H9 (cell line): ENCODE data around the gene FBRSL1. TPM values are rescaled to one million over a fixed set of nuclear protein-coding genes. Genes with fewer than 3 reads are reported as not detected.

Experiments used
- DNase-seq: peaks from one replicate; pipeline ENCODE4 v3.0.0-alpha.2; 2017
- H2AFZ ChIP-seq: one replicate; pipeline ENCODE4 v1.6.1; 2013; ENCODE audit warnings: mild to moderate bottlenecking, low read length, control low read depth, moderate library complexity
- H2AK5ac ChIP-seq: 2 replicates; pipeline ENCODE4 v1.6.1; 2013; ENCODE audit warnings: low read length, control low read depth, mixed read lengths; ENCODE audit not compliant: insufficient read length
- H2BK120ac ChIP-seq: one replicate; pipeline ENCODE4 v1.6.1; 2013; ENCODE audit warnings: low read depth, mild to moderate bottlenecking, low read length, control low read depth, inconsistent platforms; ENCODE audit not compliant: poor library complexity, severe bottlenecking
- H2BK12ac ChIP-seq: 2 replicates; pipeline ENCODE4 v1.6.1; 2013; ENCODE audit warnings: low read length, control low read depth, mixed read lengths, low read depth; ENCODE audit not compliant: insufficient read length
- H2BK15ac ChIP-seq: 2 replicates; pipeline ENCODE4 v1.6.1; 2013; ENCODE audit warnings: low read depth, low read length, control low read depth
- H2BK20ac ChIP-seq: one replicate; pipeline ENCODE4 v1.6.1; 2013; ENCODE audit warnings: low read depth, mild to moderate bottlenecking, low read length, control low read depth, inconsistent platforms; ENCODE audit not compliant: poor library complexity, severe bottlenecking
- H2BK5ac ChIP-seq: 2 replicates; pipeline ENCODE4 v1.6.1; 2013; ENCODE audit warnings: low read length, control low read depth, mixed read lengths; ENCODE audit not compliant: insufficient read length
- H3K14ac ChIP-seq: 2 replicates; pipeline ENCODE4 v1.6.1; 2013; ENCODE audit warnings: low read length, control low read depth; ENCODE audit not compliant: insufficient read depth
- H3K18ac ChIP-seq: 2 replicates; pipeline ENCODE4 v1.6.1; 2013; ENCODE audit warnings: low read depth, mild to moderate bottlenecking, mixed read lengths, low read length, control low read depth; ENCODE audit not compliant: insufficient read length
- H3K23ac ChIP-seq: 2 replicates; pipeline ENCODE4 v1.6.1; 2013; ENCODE audit warnings: low read length, control low read depth, mixed read lengths, low read depth; ENCODE audit not compliant: insufficient read length
- H3K23me2 ChIP-seq: 2 replicates; pipeline ENCODE4 v1.6.1; 2013; ENCODE audit warnings: low read depth, mild to moderate bottlenecking, mixed read lengths, low read length, control low read depth; ENCODE audit not compliant: insufficient read length, poor library complexity, severe bottlenecking
- H3K27ac ChIP-seq: 2 replicates; pipeline ENCODE4 v1.5.1; 2013; ENCODE audit warnings: low read length, control low read depth, mixed read lengths, low read depth; ENCODE audit not compliant: insufficient read length
- H3K27me3 ChIP-seq: 2 replicates; pipeline ENCODE4 v1.6.1; 2013; ENCODE audit warnings: low read length, control low read depth, inconsistent platforms; ENCODE audit not compliant: insufficient read depth
- H3K4ac ChIP-seq: 2 replicates; pipeline ENCODE4 v1.6.1; 2013; ENCODE audit warnings: low read depth, mild to moderate bottlenecking, control low read depth, inconsistent platforms, low read length, moderate library complexity
- H3K4me1 ChIP-seq: 2 replicates; pipeline ENCODE4 v1.6.1; 2013; ENCODE audit warnings: low read length, control low read depth, inconsistent platforms; ENCODE audit not compliant: insufficient read depth
- H3K4me2 ChIP-seq: 2 replicates; pipeline ENCODE4 v1.6.1; 2013; ENCODE audit warnings: low read length, control low read depth, mixed read lengths; ENCODE audit not compliant: insufficient read length, insufficient read depth
- H3K56ac ChIP-seq: 2 replicates; pipeline ENCODE4 v1.6.1; 2013; ENCODE audit warnings: low read depth, mild to moderate bottlenecking, mixed read lengths, low read length, control low read depth; ENCODE audit not compliant: insufficient read length
- H3K79me1 ChIP-seq: 2 replicates; pipeline ENCODE4 v1.6.1; 2013; ENCODE audit warnings: low read depth, mild to moderate bottlenecking, moderate library complexity, low read length, control low read depth, inconsistent platforms; ENCODE audit not compliant: insufficient read depth, poor library complexity, severe bottlenecking
- H3K79me2 ChIP-seq: 2 replicates; pipeline ENCODE4 v1.6.1; 2013; ENCODE audit warnings: low read length, control low read depth, inconsistent platforms; ENCODE audit not compliant: insufficient read depth
- H3K9ac ChIP-seq: 2 replicates; pipeline ENCODE4 v1.6.1; 2013; ENCODE audit warnings: low read length, control low read depth, mixed read lengths; ENCODE audit not compliant: insufficient read length; ENCODE audit errors: extremely low read depth
- H3K9me3 ChIP-seq: one replicate; pipeline ENCODE4 v1.6.1; 2013; ENCODE audit warnings: low read depth, low read length, inconsistent platforms; ENCODE audit not compliant: control insufficient read depth
- H3T11ph ChIP-seq: one replicate; pipeline ENCODE4 v1.6.1; 2013; ENCODE audit warnings: mild to moderate bottlenecking, low read length, control low read depth, inconsistent platforms
- H4K20me1 ChIP-seq: one replicate; pipeline ENCODE4 v1.6.1; 2013; ENCODE audit not compliant: control insufficient read depth, insufficient read length, insufficient read depth
- H4K5ac ChIP-seq: 2 replicates; pipeline ENCODE4 v1.6.1; 2013; ENCODE audit warnings: low read depth, mild to moderate bottlenecking, mixed read lengths, low read length, control low read depth; ENCODE audit not compliant: insufficient read length
- H4K8ac ChIP-seq: replicated peaks from 2 replicates; pipeline ENCODE4 v1.6.1; 2013; ENCODE audit warnings: low read length, control low read depth, mixed read lengths, low read depth; ENCODE audit not compliant: insufficient read length
- H4K91ac ChIP-seq: 2 replicates; pipeline ENCODE4 v1.6.1; 2013; ENCODE audit warnings: low read depth, mild to moderate bottlenecking, moderate library complexity, mixed read lengths, low read length, control low read depth; ENCODE audit not compliant: insufficient read length
- H3K27ac Mint-ChIP-seq, 3 experiments: 2 replicates in 2 of 3; 3 replicates in 1 of 3; pipeline ENCODE4 v1.8.0; 2020 to 2021; ENCODE audit warnings: mixed read lengths in 3 of 3, mild to moderate bottlenecking in 1 of 3, moderate library complexity in 1 of 3
- H3K27me3 Mint-ChIP-seq: 2 replicates; pipeline ENCODE4 v1.8.0; 2021; ENCODE audit warnings: low read depth, mild to moderate bottlenecking, moderate library complexity, mixed read lengths
- H3K36me3 Mint-ChIP-seq, 3 experiments: 2 replicates in 2 of 3; 3 replicates in 1 of 3; pipeline ENCODE4 v1.8.0; 2020 to 2021; ENCODE audit warnings: low read depth in 3 of 3, mixed read lengths in 3 of 3; ENCODE audit not compliant: insufficient read depth in 1 of 3
- H3K4me1 Mint-ChIP-seq, 2 experiments: 2 replicates each; pipeline ENCODE4 v1.8.0; 2020; ENCODE audit warnings: mixed read lengths in 2 of 2
- H3K4me3 Mint-ChIP-seq, 2 experiments: 2 replicates in 1 of 2; 3 replicates in 1 of 2; pipeline ENCODE4 v1.8.0; 2020 to 2021; ENCODE audit warnings: mild to moderate bottlenecking in 2 of 2, mixed read lengths in 2 of 2, moderate library complexity in 1 of 2
- H3K9me3 Mint-ChIP-seq, 2 experiments: 2 replicates in 1 of 2; 3 replicates in 1 of 2; pipeline ENCODE4 v1.8.0; 2020; ENCODE audit warnings: mild to moderate bottlenecking in 2 of 2, mixed read lengths in 2 of 2, moderate library complexity in 1 of 2
- CTCF ChIP-seq: fragments of 200-600 bp; sonication (generic); conservative IDR thresholded peaks from 3 replicates; pipeline ENCODE4 v1.8.0; 2021; ENCODE audit warnings: antibody characterized with exemption, mild to moderate bottlenecking
- WGBS: extraction: QIAGEN DNeasy Blood & Tissue Kit; methylation state at CpG from one replicate; pipeline ENCODE4 v1.1.7; 2013; ENCODE audit warnings: missing lambda C conversion rate, low lambda C conversion rate, mixed read lengths; ENCODE audit not compliant: insufficient read length; ENCODE audit errors: extremely low coverage; 5-methylcytosine and 5-hydroxymethylcytosine counted together
- total RNA-seq: library from RNA; stranded (reverse); gene quantifications from 2 replicates; pipeline ENCODE4 v1.2.1, GENCODE V29; 2021

Gene FBRSL1
- total RNA-seq, 1 experiment from 2014 or later: 90.8 TPM

GRCh38 chr12:132514216-132514820 is 24.4 kb downstream of the FBRSL1 start:
- H2BK120ac ChIP-seq: no peak overlapping the region
- no peak overlapping the region for H2BK12ac ChIP-seq
- no peak overlapping the region for H3T11ph ChIP-seq
- H2BK20ac ChIP-seq: no peak overlapping the region
- H3K4me2 ChIP-seq: no peak overlapping the region
- H3K9me3 ChIP-seq: peaks cover 14% of the 10 kb centered on the region
- H3K79me2 ChIP-seq: no peaks in the 10 kb centered on the region; the same call in 1 of the 2 replicates
- H4K91ac ChIP-seq: no peak overlapping the region
- no peaks in the 10 kb centered on the region for H3K23me2 ChIP-seq
- no peak overlapping the region for H4K8ac ChIP-seq
- no peak overlapping the region for H3K18ac ChIP-seq
- no peak overlapping the region; the same call in 1 of the 2 replicates for H3K14ac ChIP-seq
- H3K27ac ChIP-seq: no peak overlapping the region
- Mint-ChIP-seq H3K27me3 (peaks cover 37% of the 10 kb centered on the region), H3K9me3 (peaks cover 14 to 16% of the 10 kb centered on the region in 2 experiments), H3K4me1 (no peaks in the 10 kb centered on the region; a peak in 1 of 4 replicates), H3K4me3 (no peak overlapping the region), H3K36me3 (peaks cover 14 to 20% (median 19%) of the 10 kb centered on the region in 3 experiments), H3K27ac (no peak overlapping the region; a peak in 1 of 7 replicates)
- no peak for DNase-seq
- no peaks in the 10 kb centered on the region for H3K79me1 ChIP-seq
- no peak overlapping the region for H3K23ac ChIP-seq
- no peak for TF ChIP-seq CTCF
- H2AK5ac ChIP-seq: no peak overlapping the region
- H3K9ac ChIP-seq: no peak overlapping the region
- H4K5ac ChIP-seq: no peak overlapping the region
- H3K4me1 ChIP-seq: no peaks in the 10 kb centered on the region
- H3K27me3 ChIP-seq: peaks cover 3% of the 10 kb centered on the region; the same call in 1 of the 2 replicates
- no CpG with 5 or more reads among the region's 17 CpGs for WGBS
- H2AFZ ChIP-seq: no peak overlapping the region
- no peak overlapping the region for H3K4ac ChIP-seq
- H4K20me1 ChIP-seq: no peaks in the 10 kb centered on the region
- H2BK15ac ChIP-seq: no peak overlapping the region
- no peak overlapping the region for H3K56ac ChIP-seq
- H2BK5ac ChIP-seq: no peak overlapping the region
